CD14-positive monocyte (primary cell): ENCODE results near the gene MYO1E. TPM values are rescaled to one million over a fixed set of nuclear protein-coding genes. Genes with fewer than 3 reads are reported as not detected.

Experiments used
- DNase-seq, 3 donors: peaks; one replicate each; pipeline ENCODE4 v3.0.0-alpha.2; 2011 to 2022
- H2AFZ ChIP-seq: 2 replicates; pipeline ENCODE4 v1.6.0; 2012; ENCODE audit warnings: mild to moderate bottlenecking, low read depth, low read length, inconsistent platforms; ENCODE audit not compliant: insufficient read depth, poor library complexity, severe bottlenecking
- H3K27ac ChIP-seq, 2 donors: 1 replicate in 1 of 2; 2 replicates in 1 of 2; pipeline ENCODE4 v1.5.1; 2012 to 2013; ENCODE audit warnings: low read length in 2 of 2, control low read depth in 1 of 2, inconsistent platforms in 1 of 2, low read depth in 1 of 2, mild to moderate bottlenecking in 1 of 2
- H3K27me3 ChIP-seq, 2 donors: one replicate each; pipeline versions ENCODE4 v1.6.0 to v1.6.1; 2011 to 2013; ENCODE audit warnings: low read length in 2 of 2; ENCODE audit not compliant: control insufficient read depth in 2 of 2, insufficient read depth in 2 of 2
- H3K36me3 ChIP-seq, 2 donors: replicated peaks in 1 of 2; 1 replicate in 1 of 2; 2 replicates in 1 of 2; pipeline versions ENCODE4 v1.5.1 to v1.6.1; 2012 to 2013; ENCODE audit warnings: low read length in 2 of 2, control low read depth in 1 of 2, inconsistent platforms in 1 of 2, mild to moderate bottlenecking in 1 of 2; ENCODE audit not compliant: insufficient read depth in 2 of 2, control insufficient read depth in 1 of 2
- H3K4me1 ChIP-seq, 2 donors: 1 replicate in 1 of 2; 2 replicates in 1 of 2; pipeline versions ENCODE4 v1.5.1 to v1.6.1; 2012 to 2013; ENCODE audit warnings: low read length in 2 of 2, control low read depth in 1 of 2, inconsistent platforms in 1 of 2, mild to moderate bottlenecking in 1 of 2, moderate library complexity in 1 of 2; ENCODE audit not compliant: insufficient read depth in 2 of 2, control insufficient read depth in 1 of 2
- H3K4me2 ChIP-seq: replicated peaks from 2 replicates; pipeline ENCODE3; 2012; ENCODE audit warnings: low read length, moderate library complexity, mild to moderate bottlenecking; ENCODE audit not compliant: poor library complexity, severe bottlenecking; ENCODE audit errors: extremely low read depth
- H3K4me3 ChIP-seq, 3 experiments: fragments of 200-600 bp in 1 of 3; sonication (generic) in 1 of 3; replicated peaks in 1 of 3; 1 replicate in 2 of 3; 2 replicates in 1 of 3; pipeline ENCODE4 v1.5.1; 2011 to 2013; ENCODE audit warnings: low read length in 3 of 3, mild to moderate bottlenecking in 3 of 3, control low read depth in 2 of 3, low read depth in 2 of 3, inconsistent platforms in 1 of 3, moderate library complexity in 1 of 3
- H3K79me2 ChIP-seq: 2 replicates; pipeline ENCODE4 v1.6.0; 2012; ENCODE audit warnings: mild to moderate bottlenecking, control low read depth, inconsistent platforms, low read length, moderate library complexity; ENCODE audit not compliant: insufficient read depth
- H3K9ac ChIP-seq: 2 replicates; pipeline ENCODE4 v1.6.0; 2017; ENCODE audit warnings: low read length, mild to moderate bottlenecking; ENCODE audit not compliant: insufficient read depth, poor library complexity, severe bottlenecking
- H3K9me3 ChIP-seq, 2 donors: replicated peaks in 1 of 2; 1 replicate in 1 of 2; 2 replicates in 1 of 2; pipeline versions ENCODE4 v1.5.1 to v1.6.1; 2012 to 2013; ENCODE audit warnings: low read length in 2 of 2, control low read depth in 1 of 2; ENCODE audit not compliant: control insufficient read depth in 1 of 2, insufficient read depth in 1 of 2
- H4K20me1 ChIP-seq: 2 replicates; pipeline ENCODE4 v1.6.0; 2012; ENCODE audit warnings: mild to moderate bottlenecking, low read length, control low read depth, moderate library complexity; ENCODE audit not compliant: insufficient read depth
- H3K27ac Mint-ChIP-seq, 7 donors: one replicate each; pipeline ENCODE4 v1.8.0; 2020; ENCODE audit warnings: mild to moderate bottlenecking in 7 of 7, mixed read lengths in 7 of 7, moderate library complexity in 6 of 7, inconsistent platforms in 2 of 7
- H3K27me3 Mint-ChIP-seq, 3 donors: one replicate each; pipeline ENCODE4 v1.8.0; 2021 to 2022; ENCODE audit warnings: low read depth in 3 of 3, mild to moderate bottlenecking in 3 of 3, mixed read lengths in 3 of 3, moderate library complexity in 3 of 3, inconsistent platforms in 1 of 3
- H3K36me3 Mint-ChIP-seq, 2 donors: one replicate each; pipeline ENCODE4 v1.8.0; 2020; ENCODE audit warnings: mixed read lengths in 2 of 2, inconsistent platforms in 1 of 2, mild to moderate bottlenecking in 1 of 2
- H3K4me1 Mint-ChIP-seq: one replicate; pipeline ENCODE4 v1.8.0; 2020; ENCODE audit warnings: mild to moderate bottlenecking, mixed read lengths
- H3K4me3 Mint-ChIP-seq, 2 donors: one replicate each; pipeline ENCODE4 v1.8.0; 2020; ENCODE audit warnings: mild to moderate bottlenecking in 2 of 2, mixed read lengths in 2 of 2, moderate library complexity in 1 of 2
- H3K9me3 Mint-ChIP-seq, 7 donors: one replicate each; pipeline ENCODE4 v1.8.0; 2020 to 2022; ENCODE audit warnings: mixed read lengths in 7 of 7, mild to moderate bottlenecking in 6 of 7, moderate library complexity in 6 of 7, inconsistent platforms in 2 of 7
- CTCF ChIP-seq: fragments of 200-600 bp; IDR thresholded peaks from one replicate; pipeline ENCODE4 v1.8.0; 2022; ENCODE audit warnings: antibody characterized with exemption, mild to moderate bottlenecking
- WGBS: methylation state at CpG from one replicate; pipeline ENCODE4 v1.1.5; 2013; ENCODE audit warnings: missing lambda C conversion rate; ENCODE audit not compliant: insufficient coverage; 5-methylcytosine and 5-hydroxymethylcytosine counted together
- intact Hi-C, 2 donors: fragments of 100-400 bp; cut with micrococcal nuclease; formaldehyde crosslinking; loops; one replicate each; pipeline versions ENCODE4 v1.15.0 to v1.15.1; 2023
- polyA plus RNA-seq, 3 donors: library from polyadenylated mRNA; depleted of rRNA in 1 of 3; unstranded in 2 of 3; stranded (reverse) in 1 of 3; fragments of 300-500 nt in 2 of 3; fragments of >200 nt in 1 of 3; fragmentation: Illumina TruSeq in 2 of 3; gene quantifications; 1 replicate in 2 of 3; 2 replicates in 1 of 3; pipeline ENCODE4 v1.2.3, GENCODE V29; 2012 to 2021

Gene MYO1E
- polyA plus RNA-seq, 3 donors: 5.5 to 16.2 (median 6.2) TPM

GRCh38 chr15:59360896-59361295 is 11.8 kb downstream of the MYO1E start:
- intact Hi-C loops: loop anchor here (10.0 kb wide), 2 partner anchors 54 to 56 kb away; no protein-coding TSS in a partner anchor
- H3K9me3 ChIP-seq: no peaks in the 10 kb centered on the region
- no peak overlapping the region for H3K4me2 ChIP-seq
- peaks cover 16% of the 10 kb centered on the region for H3K4me1 Mint-ChIP-seq
- peak overlapping the region in 1 of 7 donors; percentile 26 for H3K27ac Mint-ChIP-seq
- no peaks in the 10 kb centered on the region for H3K27me3 ChIP-seq
- WGBS: 100% methylated on average over 1 of the region's 2 CpGs
- DNase-seq: no peak
- no peak overlapping the region for H3K4me3 Mint-ChIP-seq
- no peak overlapping the region for H3K4me3 ChIP-seq
- H3K79me2 ChIP-seq: peaks cover 18% of the 10 kb centered on the region
- no peak overlapping the region for H3K9ac ChIP-seq
- TF ChIP-seq CTCF: no peak
- no peak overlapping the region for H3K27ac ChIP-seq
- peaks cover 17% of the 10 kb centered on the region for H4K20me1 ChIP-seq
- H2AFZ ChIP-seq: no peak overlapping the region
- H3K36me3 Mint-ChIP-seq: peaks cover 9 to 10% of the 10 kb centered on the region in 2 donors
- H3K4me1 ChIP-seq: peaks cover 11 to 13% of the 10 kb centered on the region in 2 donors
- no peaks in the 10 kb centered on the region for H3K36me3 ChIP-seq
- no peaks in the 10 kb centered on the region for H3K9me3 Mint-ChIP-seq
- H3K27me3 Mint-ChIP-seq: peaks cover 0 to 5% (median 0%) of the 10 kb centered on the region in 3 donors

DNA sequence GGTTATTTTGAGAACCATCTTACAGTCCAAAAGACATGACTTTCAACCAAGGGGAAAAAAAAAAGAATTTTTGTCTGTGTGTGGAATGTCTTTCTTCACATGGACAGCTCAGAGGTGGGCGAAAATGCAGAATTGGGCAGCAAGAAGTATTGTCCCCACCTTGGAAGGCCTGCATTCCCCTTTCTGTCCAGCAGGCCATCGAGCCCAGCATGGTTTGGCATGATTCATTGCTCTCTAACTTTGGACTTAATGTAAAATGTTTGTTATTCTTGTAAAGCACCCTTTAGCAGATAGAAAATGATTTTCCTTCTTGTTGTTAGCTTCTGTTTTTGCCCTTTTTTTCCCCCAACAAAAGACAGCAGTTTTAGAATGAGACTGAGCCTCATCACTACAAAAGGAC is 12.4 kb downstream of the MYO1E start:
- Histone ChIP-seq H4K20me1 (peaks cover 17% of the 10 kb centered on the region), H3K4me1 (peaks cover 11% of the 10 kb centered on the region in 2 donors), H2AFZ (no peak overlapping the region), H3K27ac (no peak overlapping the region), H3K9me3 (no peaks in the 10 kb centered on the region), H3K9ac (no peak overlapping the region), H3K27me3 (no peaks in the 10 kb centered on the region), H3K4me2 (no peak overlapping the region), H3K79me2 (peaks cover 18% of the 10 kb centered on the region), H3K4me3 (no peak overlapping the region), H3K36me3 (no peaks in the 10 kb centered on the region)
- Mint-ChIP-seq H3K27ac (peak overlapping the region in 1 of 7 donors; percentile 5), H3K4me3 (no peak overlapping the region), H3K27me3 (peaks cover 0 to 5% (median 0%) of the 10 kb centered on the region in 3 donors), H3K4me1 (peaks cover 18% of the 10 kb centered on the region), H3K9me3 (no peaks in the 10 kb centered on the region), H3K36me3 (peaks cover 9 to 10% of the 10 kb centered on the region in 2 donors)
- 83% methylated on average over 1 of the region's 2 CpGs for WGBS
- no peak for DNase-seq
- TF ChIP-seq CTCF: peak; percentile 39
- intact Hi-C loops: loop anchor here (10.0 kb wide), 2 partner anchors 54 to 56 kb away; no protein-coding TSS in a partner anchor
